KMS-11 (cell line): ENCODE data around the gene NFAT5.
A peak's percentile ranks its signal among the peaks of the same experiment; 100 is the strongest.
"Not testable (repeated sequence)": the region's sequence is repeated elsewhere in the genome, so short reads cannot be mapped to it uniquely, and the experiment has no call there.

Experiments
- H2AFZ ChIP-seq: fragments of 200-600 bp; sonication (generic); 2 replicates; pipeline ENCODE4 v1.6.1; 2016; ENCODE audit warnings: antibody characterized with exemption, mixed run types, low read depth
- H3K27ac ChIP-seq: fragments of 200-600 bp; sonication (generic); 2 replicates; pipeline ENCODE4 v1.6.1; 2016; ENCODE audit warnings: mild to moderate bottlenecking, mixed run types
- H3K27me3 ChIP-seq: fragments of 200-600 bp; sonication (generic); 2 replicates; pipeline ENCODE4 v1.6.1; 2017; ENCODE audit warnings: mild to moderate bottlenecking, low read depth, mixed run types, moderate library complexity; ENCODE audit not compliant: insufficient read depth
- H3K36me3 ChIP-seq: fragments of 200-600 bp; sonication (generic); 2 replicates; pipeline ENCODE4 v1.6.1; 2017; ENCODE audit warnings: mild to moderate bottlenecking, mixed run types; ENCODE audit not compliant: insufficient read depth
- H3K4me1 ChIP-seq: fragments of 200-600 bp; sonication (generic); 2 replicates; pipeline ENCODE4 v1.6.1; 2016; ENCODE audit warnings: mild to moderate bottlenecking, low read depth, mixed run types; ENCODE audit not compliant: poor library complexity, severe bottlenecking
- H3K4me2 ChIP-seq: fragments of 200-600 bp; sonication (generic); 2 replicates; pipeline ENCODE4 v1.7.0; 2016; ENCODE audit warnings: mild to moderate bottlenecking, mixed run types
- H3K4me3 ChIP-seq: fragments of 200-600 bp; sonication (generic); IDR thresholded peaks from 2 replicates; pipeline ENCODE4 v1.6.1; 2017; ENCODE audit warnings: low read depth, low read length, mixed read lengths; ENCODE audit not compliant: insufficient read depth
- H3K79me2 ChIP-seq: fragments of 200-600 bp; sonication (generic); 2 replicates; pipeline ENCODE4 v1.6.1; 2016; ENCODE audit warnings: low read depth, mixed run types; ENCODE audit not compliant: insufficient read depth
- H3K9ac ChIP-seq: fragments of 200-600 bp; sonication (generic); 2 replicates; pipeline ENCODE4 v1.6.1; 2016; ENCODE audit warnings: mild to moderate bottlenecking, mixed run types
- H4K20me1 ChIP-seq: fragments of 200-600 bp; sonication (generic); 2 replicates; pipeline ENCODE4 v1.6.1; 2016; ENCODE audit warnings: mild to moderate bottlenecking, mixed run types; ENCODE audit not compliant: insufficient read depth
- CTCF ChIP-seq: fragments of 200-600 bp; sonication (generic); conservative IDR thresholded peaks from 2 replicates; pipeline ENCODE4 v1.6.1; 2017; ENCODE audit warnings: low read depth, mild to moderate bottlenecking, antibody characterized with exemption, low read length, moderate library complexity, mixed read lengths

NFAT5 gene

GRCh38 chr16:69725480-69726312 lies 159.9 kb downstream of the NFAT5 start:
- peak overlapping the region; percentile 96 for H3K27ac ChIP-seq
- no peaks in the 10 kb centered on the region for H4K20me1 ChIP-seq
- H3K9ac ChIP-seq = peak overlapping the region; percentile 92
- H2AFZ ChIP-seq = peak overlapping the region; percentile 82
- peaks cover 31% of the 10 kb centered on the region; the same call in 1 of the 2 replicates for H3K79me2 ChIP-seq
- peak overlapping the region; percentile 96 for H3K4me2 ChIP-seq
- H3K27me3 ChIP-seq = no peaks in the 10 kb centered on the region
- TF ChIP-seq CTCF = no peak
- H3K4me1 ChIP-seq = peaks cover 57% of the 10 kb centered on the region
- H3K36me3 ChIP-seq = no peaks in the 10 kb centered on the region
- H3K4me3 ChIP-seq = no peak overlapping the region

- peak within 1 kb of the TSS; percentile 82 for H2AFZ ChIP-seq
These were observed 160.7 kb downstream of the NFAT5 start, which contains the start of gene NQO1 for GRCh38 chr16:69726313-69727060. TSS of gene NQO1 (minus strand) at chr16:69726560. CDS start at chr16:69726439, 121 bp downstream.

GRCh38 chr16:69727916-69728270 lies 162.1 kb downstream of the NFAT5 start:
- H3K27ac ChIP-seq = peak overlapping the region; percentile 96; the same call in 1 of the 2 replicates
- H3K79me2 ChIP-seq = peaks cover 31% of the 10 kb centered on the region; the same call in 1 of the 2 replicates
- H3K4me3 ChIP-seq = no peak overlapping the region
- no peak for TF ChIP-seq CTCF
- no peaks in the 10 kb centered on the region for H3K36me3 ChIP-seq
- H3K4me1 ChIP-seq = peaks cover 37% of the 10 kb centered on the region
- H3K27me3 ChIP-seq = no peaks in the 10 kb centered on the region
- no peak overlapping the region; the same call in 1 of the 2 replicates for H3K4me2 ChIP-seq
- no peak overlapping the region for H2AFZ ChIP-seq
- no peak overlapping the region for H3K9ac ChIP-seq
- no peaks in the 10 kb centered on the region for H4K20me1 ChIP-seq

More at GRCh38 chr16:69726313-69727060, 160.7 kb downstream of the NFAT5 start, which contains the start of gene NQO1:
- no peaks in the 10 kb centered on the region for H4K20me1 ChIP-seq
- H3K27ac ChIP-seq = peak within 1 kb of the TSS; percentile 96
- peaks cover 31% of the 10 kb centered on the region; the same call in 1 of the 2 replicates for H3K79me2 ChIP-seq
- H3K4me3 ChIP-seq = no peak within 1 kb of the TSS
- no peaks in the 10 kb centered on the region for H3K27me3 ChIP-seq
- H3K4me2 ChIP-seq = peak within 1 kb of the TSS; percentile 96
- TF ChIP-seq CTCF = no peak
- peak within 1 kb of the TSS; percentile 92 for H3K9ac ChIP-seq
- H3K36me3 ChIP-seq = no peaks in the 10 kb centered on the region
- H3K4me1 ChIP-seq = peaks cover 51% of the 10 kb centered on the region

GRCh38 chr16:69729030-69729429 lies 163.3 kb downstream of the NFAT5 start:
- H3K36me3 ChIP-seq, H3K4me3 ChIP-seq, H4K20me1 ChIP-seq, H2AFZ ChIP-seq, H3K27me3 ChIP-seq, H3K4me2 ChIP-seq, H3K27ac ChIP-seq, H3K9ac ChIP-seq: not testable (repeated sequence)
- peaks cover 24% of the 10 kb centered on the region; the same call in 1 of the 2 replicates for H3K79me2 ChIP-seq
- peaks cover 26% of the 10 kb centered on the region for H3K4me1 ChIP-seq

GRCh38 chr16:69731280-69731679 lies 165.5 kb downstream of the NFAT5 start:
- not testable (repeated sequence) for H3K4me2 ChIP-seq, H3K27ac ChIP-seq, H4K20me1 ChIP-seq, H3K36me3 ChIP-seq, H3K4me1 ChIP-seq, H3K27me3 ChIP-seq, H2AFZ ChIP-seq, H3K9ac ChIP-seq, H3K79me2 ChIP-seq, H3K4me3 ChIP-seq
